ENCODE results near the gene RHBG. TPM values are rescaled to one million over a fixed set of nuclear protein-coding genes. Genes with fewer than 3 reads are reported as not detected.

Gene RHBG
- total RNA-seq, 1 donor from 2014 or later = not detected

DNA sequence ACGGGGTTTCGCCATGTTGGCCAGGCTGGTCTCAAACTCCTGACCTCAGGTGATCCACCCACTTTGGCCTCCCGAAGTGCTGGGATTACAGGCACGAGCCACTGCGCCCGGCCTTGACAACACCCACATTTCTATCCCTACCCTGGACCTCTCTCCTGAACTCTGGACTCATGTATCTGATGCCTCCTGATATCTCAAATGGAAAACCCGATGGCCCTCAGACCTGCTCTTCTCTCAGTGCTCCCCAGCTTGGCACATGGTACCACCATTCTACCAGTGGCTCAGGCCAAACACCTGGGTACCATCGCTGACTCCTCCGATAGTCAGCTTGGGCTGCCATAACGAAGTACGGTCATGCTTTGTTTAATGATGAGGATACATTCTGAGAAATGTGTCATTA, 8.5 kb upstream of the RHBG start:
- no peak overlapping the region for H3K4me3 Mint-ChIP-seq (ENCODE audit: unreplicated experiment)
- H3K27me3 Mint-ChIP-seq (ENCODE audit: unreplicated experiment) = peaks cover 4% of the 10 kb centered on the region
- H3K36me3 Mint-ChIP-seq (ENCODE audit: unreplicated experiment) = no peaks in the 10 kb centered on the region
- H3K9me3 Mint-ChIP-seq (ENCODE audit: unreplicated experiment) = peaks cover 7% of the 10 kb centered on the region
- no peak for DNase-seq
- no peaks in the 10 kb centered on the region for H3K4me1 Mint-ChIP-seq (ENCODE audit: low read depth, unreplicated experiment)
- H3K27ac Mint-ChIP-seq (ENCODE audit: unreplicated experiment) = no peak overlapping the region
- TF ChIP-seq, protein P1, sequence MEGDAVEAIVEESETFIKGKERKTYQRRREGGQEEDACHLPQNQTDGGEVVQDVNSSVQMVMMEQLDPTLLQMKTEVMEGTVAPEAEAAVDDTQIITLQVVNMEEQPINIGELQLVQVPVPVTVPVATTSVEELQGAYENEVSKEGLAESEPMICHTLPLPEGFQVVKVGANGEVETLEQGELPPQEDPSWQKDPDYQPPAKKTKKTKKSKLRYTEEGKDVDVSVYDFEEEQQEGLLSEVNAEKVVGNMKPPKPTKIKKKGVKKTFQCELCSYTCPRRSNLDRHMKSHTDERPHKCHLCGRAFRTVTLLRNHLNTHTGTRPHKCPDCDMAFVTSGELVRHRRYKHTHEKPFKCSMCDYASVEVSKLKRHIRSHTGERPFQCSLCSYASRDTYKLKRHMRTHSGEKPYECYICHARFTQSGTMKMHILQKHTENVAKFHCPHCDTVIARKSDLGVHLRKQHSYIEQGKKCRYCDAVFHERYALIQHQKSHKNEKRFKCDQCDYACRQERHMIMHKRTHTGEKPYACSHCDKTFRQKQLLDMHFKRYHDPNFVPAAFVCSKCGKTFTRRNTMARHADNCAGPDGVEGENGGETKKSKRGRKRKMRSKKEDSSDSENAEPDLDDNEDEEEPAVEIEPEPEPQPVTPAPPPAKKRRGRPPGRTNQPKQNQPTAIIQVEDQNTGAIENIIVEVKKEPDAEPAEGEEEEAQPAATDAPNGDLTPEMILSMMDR (IDR thresholded peaks at IDR 0.05; ENCODE audit: partially characterized antibody, unreplicated experiment) = no peak

DNA sequence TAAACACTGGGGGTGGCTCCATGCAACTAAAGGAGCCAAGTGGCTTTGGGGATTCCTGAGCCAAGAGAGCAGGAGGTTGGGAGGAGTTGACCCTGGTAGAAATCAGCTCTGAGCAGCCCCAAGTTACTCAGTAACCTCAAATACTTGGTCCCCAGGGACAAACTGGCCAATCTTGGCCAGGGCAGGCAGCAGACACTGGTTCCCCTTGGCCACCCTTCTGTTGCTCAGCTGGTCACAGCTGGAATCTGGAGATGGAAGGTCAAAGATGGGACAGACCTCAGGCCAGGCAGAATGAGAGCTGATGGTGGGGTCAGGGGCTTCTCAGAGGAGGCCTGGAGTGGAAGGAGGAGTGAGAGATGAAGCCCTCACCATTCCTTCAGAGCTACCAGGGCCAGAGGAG, 3.3 kb upstream of the RHBG start:
- no peaks in the 10 kb centered on the region for H3K36me3 Mint-ChIP-seq (ENCODE audit: unreplicated experiment)
- peaks cover 4% of the 10 kb centered on the region for H3K27me3 Mint-ChIP-seq (ENCODE audit: unreplicated experiment)
- no peaks in the 10 kb centered on the region for H3K9me3 Mint-ChIP-seq (ENCODE audit: unreplicated experiment)
- H3K27ac Mint-ChIP-seq (ENCODE audit: unreplicated experiment) = no peak overlapping the region
- no peaks in the 10 kb centered on the region for H3K4me1 Mint-ChIP-seq (ENCODE audit: low read depth, unreplicated experiment)
- no peak for DNase-seq
- no peak overlapping the region for H3K4me3 Mint-ChIP-seq (ENCODE audit: unreplicated experiment)
- TF ChIP-seq, protein P1 (IDR thresholded peaks at IDR 0.05; ENCODE audit: partially characterized antibody, unreplicated experiment) = no peak

DNA sequence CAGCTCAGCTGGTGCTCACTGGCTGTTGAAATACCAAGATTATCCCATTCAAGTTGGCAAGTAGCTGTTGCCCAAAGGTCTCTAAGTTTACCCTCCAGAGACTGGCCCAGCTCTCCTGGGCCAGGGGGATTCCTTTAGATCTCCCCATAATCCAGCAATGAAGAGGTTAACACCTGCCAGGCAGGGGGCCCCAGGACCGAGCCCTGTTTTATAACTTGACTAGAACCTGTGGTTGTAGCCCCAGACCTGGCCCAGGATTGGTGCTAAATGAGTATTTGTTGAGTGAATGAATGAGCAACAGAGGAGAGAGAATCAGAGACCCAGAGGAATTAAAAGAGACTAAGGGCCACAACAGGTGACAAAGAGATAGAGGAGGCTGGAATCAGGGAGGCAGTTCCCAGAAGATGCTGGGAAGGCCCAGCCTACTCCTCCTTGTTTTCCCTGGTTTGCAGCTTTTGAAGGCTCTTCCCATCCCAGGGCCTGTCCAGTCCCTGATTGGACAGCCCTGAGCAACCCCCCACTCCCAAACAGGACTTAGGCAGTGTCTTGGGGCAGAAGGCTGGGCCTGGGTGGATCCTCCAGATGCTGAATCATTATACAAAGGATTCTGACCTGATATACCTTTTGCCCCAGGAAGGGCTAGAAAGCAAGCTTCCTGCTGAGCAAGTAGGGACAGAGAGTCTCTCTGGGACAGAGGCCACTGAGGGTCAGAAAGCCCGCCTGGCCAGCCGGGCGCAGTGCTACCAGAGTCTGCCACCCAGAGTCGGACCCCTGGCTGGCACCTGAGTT, 2.4 kb upstream of the RHBG start:
- Mint-ChIP-seq H3K27me3 (ENCODE audit: unreplicated experiment) (peaks cover 4% of the 10 kb centered on the region), H3K4me1 (ENCODE audit: low read depth, unreplicated experiment) (no peaks in the 10 kb centered on the region), H3K9me3 (ENCODE audit: unreplicated experiment) (no peaks in the 10 kb centered on the region), H3K4me3 (ENCODE audit: unreplicated experiment) (no peak overlapping the region), H3K27ac (ENCODE audit: unreplicated experiment) (no peak overlapping the region), H3K36me3 (ENCODE audit: unreplicated experiment) (no peaks in the 10 kb centered on the region)
- no peak for DNase-seq
- TF ChIP-seq, protein P1 (IDR thresholded peaks at IDR 0.05; ENCODE audit: partially characterized antibody, unreplicated experiment) = no peak

DNA sequence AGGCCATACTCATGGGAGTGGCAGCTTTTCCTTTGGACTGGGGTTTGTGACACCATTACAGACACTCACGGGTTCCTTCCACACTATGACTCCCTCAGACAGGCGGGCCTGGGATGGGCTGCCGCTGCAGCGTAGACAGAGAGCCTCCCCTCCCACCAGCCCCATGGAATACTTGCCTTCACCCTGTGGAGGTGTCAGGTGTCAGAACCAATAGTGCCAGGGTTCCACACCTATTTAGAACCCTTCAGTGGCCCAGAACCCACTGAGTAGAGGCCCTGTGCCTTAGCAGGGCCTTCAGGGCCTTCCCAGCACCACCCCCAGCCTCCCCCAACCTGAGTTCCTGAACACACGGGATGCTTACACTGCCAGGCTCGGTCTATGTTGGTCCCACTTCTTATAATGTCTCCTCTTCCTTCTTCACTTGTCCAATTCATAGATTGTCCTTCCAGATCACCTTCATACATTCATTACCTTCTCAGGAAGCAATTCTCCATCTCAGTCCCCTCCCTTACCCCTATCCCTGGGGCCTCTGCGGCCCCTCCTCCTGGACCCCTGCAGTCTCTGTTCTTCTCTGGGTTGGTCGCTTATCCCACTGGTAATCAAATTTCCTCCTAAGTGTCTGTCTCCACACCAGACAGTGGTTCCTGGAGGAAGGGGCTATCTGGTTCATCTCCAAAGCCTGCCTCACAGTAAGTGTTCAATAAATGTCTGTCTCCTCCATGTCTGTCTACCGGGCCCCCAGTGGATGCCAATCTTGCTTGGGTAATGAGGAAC, 1.4 kb upstream of the RHBG start:
- TF ChIP-seq, protein P1 (IDR thresholded peaks at IDR 0.05; ENCODE audit: partially characterized antibody, unreplicated experiment) = no peak
- Mint-ChIP-seq H3K27ac (ENCODE audit: unreplicated experiment) (no peak overlapping the region), H3K9me3 (ENCODE audit: unreplicated experiment) (peaks cover 2% of the 10 kb centered on the region), H3K4me3 (ENCODE audit: unreplicated experiment) (no peak overlapping the region), H3K4me1 (ENCODE audit: low read depth, unreplicated experiment) (peaks cover 3% of the 10 kb centered on the region), H3K36me3 (ENCODE audit: unreplicated experiment) (no peaks in the 10 kb centered on the region), H3K27me3 (ENCODE audit: unreplicated experiment) (peaks cover 7% of the 10 kb centered on the region)
- DNase-seq = no peak

Data from glutamatergic neuron (in vitro differentiated cells).